Mucosa of rectum (tissue), 2 donors: ENCODE results near the gene ERVH48-1.
"Not testable (repeated sequence)": the region's sequence is repeated elsewhere in the genome, so short reads cannot be mapped to it uniquely, and the experiment has no call there.

Source experiments
- H3K27ac ChIP-seq, 2 donors: one replicate each; pipeline ENCODE4 v1.7.0; 2013; ENCODE audit warnings: inconsistent platforms in 2 of 2, low read depth in 2 of 2, low read length in 2 of 2
- H3K27me3 ChIP-seq, 2 donors: one replicate each; pipeline ENCODE4 v1.7.0; 2013; ENCODE audit warnings: low read length in 2 of 2; ENCODE audit not compliant: control insufficient read depth in 2 of 2, insufficient read depth in 2 of 2
- H3K36me3 ChIP-seq, 2 donors: one replicate each; pipeline ENCODE4 v1.7.0; 2013; ENCODE audit warnings: low read length in 2 of 2; ENCODE audit not compliant: control insufficient read depth in 2 of 2, insufficient read depth in 2 of 2
- H3K4me1 ChIP-seq, 2 donors: one replicate each; pipeline ENCODE4 v1.7.0; 2013; ENCODE audit warnings: low read length in 2 of 2, mild to moderate bottlenecking in 1 of 2; ENCODE audit not compliant: control insufficient read depth in 2 of 2, insufficient read depth in 2 of 2
- H3K4me3 ChIP-seq, 2 donors: one replicate each; pipeline ENCODE4 v1.7.0; 2013; ENCODE audit warnings: low read length in 2 of 2
- H3K9ac ChIP-seq, 2 donors: one replicate each; pipeline ENCODE4 v1.7.0; 2013; ENCODE audit warnings: low read length in 2 of 2, low read depth in 1 of 2, mild to moderate bottlenecking in 1 of 2
- H3K9me3 ChIP-seq, 2 donors: one replicate each; pipeline ENCODE4 v1.7.0; 2013; ENCODE audit warnings: low read length in 2 of 2; ENCODE audit not compliant: control insufficient read depth in 2 of 2
- donor health status: healthy.
- donor health status: Normal muscosa, but diverticular disease.

The ERVH48-1 gene

DNA sequence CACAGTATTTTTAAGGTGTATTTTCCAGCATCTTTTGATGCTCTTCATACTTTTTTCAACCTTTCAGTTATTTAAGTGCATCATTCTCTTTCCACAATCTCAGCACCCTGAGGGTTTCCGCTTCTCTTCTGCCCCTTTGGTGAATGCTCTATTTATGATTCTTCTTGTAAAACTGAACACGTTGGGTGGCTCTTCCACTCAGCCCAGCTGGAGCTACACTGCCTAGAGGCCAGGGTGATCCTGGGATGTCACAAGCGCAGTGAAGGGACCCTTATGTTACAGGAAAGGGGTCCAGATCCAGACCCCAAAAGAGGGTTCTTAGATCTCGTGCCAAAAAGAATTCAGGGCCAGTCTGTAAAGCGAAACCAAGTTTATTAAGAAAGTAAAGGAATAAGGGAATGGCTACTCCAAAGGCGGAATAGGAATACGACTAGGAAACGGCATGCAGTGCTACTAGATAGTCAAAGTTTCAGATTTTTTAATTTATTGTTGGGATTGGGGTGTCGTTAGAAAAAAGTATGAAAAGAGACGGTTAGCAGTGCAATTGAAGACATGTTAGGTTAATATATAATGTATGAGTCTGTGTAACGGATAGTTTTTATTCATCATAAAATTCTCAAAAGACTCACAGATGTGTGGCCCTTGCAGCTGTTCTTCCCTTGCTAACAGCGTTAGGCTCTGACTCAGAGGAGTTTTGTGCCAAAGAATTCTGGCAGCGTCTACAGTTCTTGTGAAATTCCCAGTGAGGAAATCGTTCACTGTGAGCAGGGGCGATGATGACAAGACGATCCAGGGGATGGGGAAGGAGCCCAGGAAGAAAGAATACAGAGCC is 14.4 kb upstream of the ERVH48-1 start:
- H3K36me3 ChIP-seq = no peaks in the 10 kb centered on the region
- H3K27me3 ChIP-seq = no peaks in the 10 kb centered on the region
- H3K4me1 ChIP-seq = peaks cover 0 to 3% of the 10 kb centered on the region in 2 donors
- H3K4me3 ChIP-seq = peak overlapping the region in 1 of 2 donors; percentile 16
- H3K27ac ChIP-seq = peak overlapping the region in 1 of 2 donors; percentile 38
- no peak overlapping the region for H3K9ac ChIP-seq
- no peaks in the 10 kb centered on the region for H3K9me3 ChIP-seq

DNA sequence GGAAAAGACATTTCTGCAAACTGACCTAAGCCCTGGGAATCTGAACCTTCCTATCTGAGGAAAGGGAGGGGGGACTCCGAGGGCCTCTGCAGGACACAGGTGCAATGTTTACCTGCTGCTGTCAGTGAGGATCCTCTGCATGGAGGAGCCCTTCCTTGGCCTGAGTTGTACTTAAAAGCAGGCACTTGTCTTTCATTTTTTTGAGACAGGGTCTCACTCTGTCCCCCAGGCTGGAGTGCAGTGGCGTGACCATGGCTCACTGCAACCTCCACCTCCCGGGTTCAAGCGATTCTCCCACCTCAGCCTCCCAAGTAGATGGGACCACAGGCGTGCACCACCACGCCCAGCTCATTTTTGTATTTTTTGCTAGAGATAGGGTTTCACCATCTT is 13.2 kb upstream of the ERVH48-1 start:
- not testable (repeated sequence) for H3K27me3 ChIP-seq, H3K9ac ChIP-seq, H3K9me3 ChIP-seq, H3K4me3 ChIP-seq, H3K36me3 ChIP-seq, H3K27ac ChIP-seq, H3K4me1 ChIP-seq

GRCh38 chr21:42937960-42938605 is 12.7 kb upstream of the ERVH48-1 start:
- peaks cover 0 to 3% of the 10 kb centered on the region in 2 donors for H3K4me1 ChIP-seq
- no peak overlapping the region for H3K4me3 ChIP-seq
- no peaks in the 10 kb centered on the region for H3K36me3 ChIP-seq
- no peak overlapping the region for H3K9ac ChIP-seq
- no peak overlapping the region for H3K27ac ChIP-seq
- no peaks in the 10 kb centered on the region for H3K9me3 ChIP-seq
- H3K27me3 ChIP-seq = no peaks in the 10 kb centered on the region

DNA sequence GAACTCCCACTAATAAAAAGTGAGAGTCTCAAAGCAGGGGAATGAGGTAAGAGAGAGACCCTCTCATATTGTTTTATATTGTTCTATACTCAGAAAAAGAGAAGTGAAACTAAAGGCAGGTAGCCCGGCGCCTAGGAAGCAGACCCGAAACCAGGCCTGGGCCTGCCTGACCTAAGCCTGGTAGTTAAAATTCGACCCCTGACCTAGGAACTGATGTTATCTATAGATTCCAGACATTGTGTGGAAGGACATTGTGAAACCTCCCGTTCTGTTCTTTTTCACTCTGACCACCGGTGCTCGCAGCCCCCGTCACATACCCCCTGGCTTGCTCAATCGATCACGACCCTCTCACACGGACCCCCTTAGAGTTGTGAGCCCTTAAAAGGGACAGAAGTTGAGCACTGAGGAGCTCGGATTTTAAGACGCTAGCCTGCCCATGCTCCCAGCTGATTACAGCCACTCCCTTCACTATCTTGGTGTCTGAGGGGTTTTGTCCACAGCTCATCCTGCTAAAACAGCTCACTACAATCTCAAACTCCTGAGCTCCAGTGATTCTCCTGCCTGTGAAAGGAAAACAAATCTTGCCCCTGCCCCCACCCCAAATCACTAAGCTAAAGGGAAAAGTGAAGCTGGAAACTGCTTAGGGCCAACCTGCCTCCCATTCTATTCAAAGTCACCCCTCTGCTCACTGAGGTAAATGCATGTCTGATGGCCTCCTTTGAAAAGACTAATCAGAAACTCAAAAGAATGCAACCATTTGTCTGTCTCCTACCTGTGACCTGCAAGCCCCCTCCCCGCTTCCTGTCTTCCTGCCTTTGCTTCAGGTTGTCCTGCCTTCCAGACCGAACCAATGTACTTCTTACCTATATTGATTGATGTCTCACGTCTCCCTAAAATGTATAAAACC is 11.9 kb upstream of the ERVH48-1 start:
- H3K36me3 ChIP-seq, H3K9ac ChIP-seq, H3K27me3 ChIP-seq, H3K9me3 ChIP-seq, H3K4me3 ChIP-seq, H3K27ac ChIP-seq, H3K4me1 ChIP-seq: not testable (repeated sequence)

DNA sequence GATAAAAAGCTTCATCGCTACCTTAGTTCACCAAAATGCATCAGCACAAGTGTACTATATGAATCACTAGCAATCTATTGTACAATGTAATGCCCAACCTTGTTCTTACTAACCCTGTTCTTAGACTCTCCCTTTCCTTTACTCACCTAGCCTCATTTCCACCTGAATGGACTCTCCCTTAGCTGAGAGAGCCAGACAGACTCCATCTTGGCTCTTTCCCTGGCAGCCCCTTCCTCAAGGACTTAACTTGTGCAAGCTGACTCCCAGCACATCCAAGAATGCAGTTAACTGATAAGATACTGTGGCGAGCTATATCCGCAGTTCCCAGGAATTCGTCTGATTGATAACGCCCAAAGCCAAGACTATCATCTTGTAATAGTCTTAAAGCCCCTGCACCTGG is 10.9 kb upstream of the ERVH48-1 start:
- H3K4me3 ChIP-seq, H3K27ac ChIP-seq, H3K27me3 ChIP-seq, H3K36me3 ChIP-seq, H3K4me1 ChIP-seq, H3K9ac ChIP-seq, H3K9me3 ChIP-seq: not testable (repeated sequence)

GRCh38 chr21:42933973-42934372 is 8.5 kb upstream of the ERVH48-1 start:
- H3K27me3 ChIP-seq, H3K4me3 ChIP-seq, H3K9ac ChIP-seq, H3K36me3 ChIP-seq, H3K9me3 ChIP-seq, H3K27ac ChIP-seq, H3K4me1 ChIP-seq: not testable (repeated sequence)

DNA sequence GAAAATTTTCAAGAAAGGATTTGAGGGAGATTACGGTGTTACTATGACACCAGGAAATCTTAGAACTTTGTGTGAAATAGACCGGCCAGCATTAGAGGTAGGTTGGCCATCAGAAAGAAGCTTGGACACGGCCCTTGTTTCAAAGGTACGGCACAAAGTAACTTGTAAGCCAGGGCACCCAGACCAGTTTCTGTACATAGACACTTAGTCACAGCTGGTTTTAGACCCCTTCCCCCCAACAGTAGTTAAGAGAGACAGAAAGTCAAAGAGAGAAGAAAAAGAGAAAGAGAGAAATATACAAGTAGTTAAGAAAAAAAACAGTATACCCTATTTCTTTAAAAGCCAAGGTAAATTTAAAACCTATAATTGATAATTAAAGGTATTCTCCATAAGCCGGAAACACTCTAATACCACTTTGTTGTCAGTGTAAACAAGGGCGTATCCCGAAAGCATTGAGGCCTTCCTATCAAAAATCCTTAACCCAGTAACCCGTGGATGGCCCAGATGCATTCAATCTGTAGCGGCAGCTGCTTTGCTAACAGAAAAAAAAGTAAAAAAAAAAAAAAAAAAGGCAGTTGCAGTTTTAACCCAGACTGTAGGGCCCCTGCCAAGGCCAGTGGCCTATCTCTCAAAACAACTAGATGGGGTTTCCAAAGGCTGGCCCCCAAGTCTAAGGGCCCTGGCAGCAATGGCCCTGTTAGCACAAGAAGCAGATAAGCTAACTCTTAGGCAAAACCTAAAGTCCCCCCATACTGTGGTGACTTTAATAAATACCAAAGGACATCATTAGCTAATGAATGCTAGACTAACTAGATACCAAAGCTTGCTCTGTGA is 7.9 kb upstream of the ERVH48-1 start:
- not testable (repeated sequence) for H3K27ac ChIP-seq, H3K9ac ChIP-seq

GRCh38 chr21:42932378-42933136 is 7.1 kb upstream of the ERVH48-1 start:
- not testable (repeated sequence) for H3K27ac ChIP-seq, H3K36me3 ChIP-seq, H3K9ac ChIP-seq, H3K9me3 ChIP-seq, H3K27me3 ChIP-seq, H3K4me3 ChIP-seq, H3K4me1 ChIP-seq

More for the DNA sequence above, 7.9 kb upstream of the ERVH48-1 start:
- H3K27me3 ChIP-seq, H3K4me1 ChIP-seq, H3K9me3 ChIP-seq, H3K4me3 ChIP-seq, H3K36me3 ChIP-seq: not testable (repeated sequence)

- H3K27me3 ChIP-seq = no peaks in the 10 kb centered on the region
- H3K4me1 ChIP-seq = no peaks in the 10 kb centered on the region
- no peak overlapping the region for H3K4me3 ChIP-seq
- H3K27ac ChIP-seq = no peak overlapping the region
- no peaks in the 10 kb centered on the region for H3K9me3 ChIP-seq
- H3K9ac ChIP-seq = no peak overlapping the region
- H3K36me3 ChIP-seq = no peaks in the 10 kb centered on the region
These were observed 6.3 kb upstream of the ERVH48-1 start for GRCh38 chr21:42931560-42932235.
